Activated T-cell treated with anti-CD3 and anti-CD28 coated beads, Interleukin-2, amount 50 U/mL, for 4 hours (primary cell): ENCODE measurements around the gene S100PBP. TPM values are rescaled to one million over a fixed set of nuclear protein-coding genes. Genes with fewer than 3 reads are reported as not detected.
"Not testable (repeated sequence)": the region's sequence is repeated elsewhere in the genome, so short reads cannot be mapped to it uniquely, and the experiment has no call there.

Source experiments
- ATAC-seq, 2 donors: fragments of 200-7000 bp; cut with Tn5 transposase; one replicate each; pipeline ENCODE4 v1.10.0; 2021
- DNase-seq: peaks from one replicate; pipeline ENCODE4 v3.0.0-alpha.2; 2020
- H3K27me3 Mint-ChIP-seq: one replicate; pipeline ENCODE4 v1.8.0; 2021; ENCODE audit warnings: low read depth, mixed read lengths
- H3K36me3 Mint-ChIP-seq: one replicate; pipeline ENCODE4 v1.8.0; 2022; ENCODE audit warnings: mixed read lengths; ENCODE audit not compliant: insufficient read depth
- H3K4me1 Mint-ChIP-seq: one replicate; pipeline ENCODE4 v1.8.0; 2021; ENCODE audit warnings: low read depth, mixed read lengths
- H3K4me3 Mint-ChIP-seq: one replicate; pipeline ENCODE4 v1.8.0; 2021; ENCODE audit warnings: mild to moderate bottlenecking, moderate library complexity, mixed read lengths
- H3K9me3 Mint-ChIP-seq: one replicate; pipeline ENCODE4 v1.8.0; 2021; ENCODE audit warnings: mixed read lengths
- total RNA-seq, 3 donors: library from RNA; stranded (reverse); gene quantifications; one replicate each; pipeline ENCODE4 v1.2.1, GENCODE V29; 2021

S100PBP gene
- total RNA-seq, 3 donors from 2014 or later: 14.9 to 19.6 (median 15.8) TPM

GRCh38 chr1:32775640-32776337 lies 41.7 kb upstream of the S100PBP start:
- peaks cover 33% of the 10 kb centered on the region for H3K36me3 Mint-ChIP-seq
- H3K4me3 Mint-ChIP-seq: no peak overlapping the region
- peaks cover 3% of the 10 kb centered on the region for H3K4me1 Mint-ChIP-seq
- no peaks in the 10 kb centered on the region for H3K9me3 Mint-ChIP-seq
- H3K27me3 Mint-ChIP-seq: no peaks in the 10 kb centered on the region
- no peak for DNase-seq
- ATAC-seq: no peak

- H3K9me3 Mint-ChIP-seq: no peaks in the 10 kb centered on the region
- H3K27me3 Mint-ChIP-seq: no peaks in the 10 kb centered on the region
- H3K36me3 Mint-ChIP-seq: peaks cover 51% of the 10 kb centered on the region
- H3K4me1 Mint-ChIP-seq: no peaks in the 10 kb centered on the region
- H3K4me3 Mint-ChIP-seq: no peak overlapping the region
- DNase-seq: no peak
- no peak for ATAC-seq
Measured at GRCh38 chr1:32779242-32779641, 38.2 kb upstream of the S100PBP start.

- Mint-ChIP-seq H3K4me1 (no peaks in the 10 kb centered on the region), H3K9me3 (no peaks in the 10 kb centered on the region), H3K4me3 (no peak overlapping the region), H3K27me3 (no peaks in the 10 kb centered on the region), H3K36me3 (peaks cover 57% of the 10 kb centered on the region)
- no peak for ATAC-seq
- no peak for DNase-seq
Measured at GRCh38 chr1:32780005-32780404, 37.4 kb upstream of the S100PBP start.

GRCh38 chr1:32780628-32781234 lies 36.7 kb upstream of the S100PBP start:
- peaks cover 54% of the 10 kb centered on the region for H3K36me3 Mint-ChIP-seq
- no peak for DNase-seq

GRCh38 chr1:32782086-32782485 lies 35.4 kb upstream of the S100PBP start:
- Mint-ChIP-seq H3K4me1 (no peaks in the 10 kb centered on the region), H3K27me3 (no peaks in the 10 kb centered on the region), H3K36me3 (peaks cover 55% of the 10 kb centered on the region), H3K9me3 (no peaks in the 10 kb centered on the region), H3K4me3 (no peak overlapping the region)
- ATAC-seq (no peak), DNase-seq (no peak)

More at GRCh38 chr1:32780628-32781234, 36.7 kb upstream of the S100PBP start:
- no peaks in the 10 kb centered on the region for H3K9me3 Mint-ChIP-seq
- no peaks in the 10 kb centered on the region for H3K4me1 Mint-ChIP-seq
- H3K4me3 Mint-ChIP-seq: no peak overlapping the region
- no peaks in the 10 kb centered on the region for H3K27me3 Mint-ChIP-seq
- no peak for ATAC-seq

GRCh38 chr1:32783851-32784250 lies 33.6 kb upstream of the S100PBP start:
- no peak for ATAC-seq
- Mint-ChIP-seq H3K9me3 (no peaks in the 10 kb centered on the region), H3K27me3 (no peaks in the 10 kb centered on the region), H3K36me3 (peaks cover 47% of the 10 kb centered on the region), H3K4me3 (no peak overlapping the region), H3K4me1 (no peaks in the 10 kb centered on the region)
- DNase-seq: no peak

- no peak for DNase-seq
- Mint-ChIP-seq H3K4me1 (no peaks in the 10 kb centered on the region), H3K4me3 (no peak overlapping the region), H3K9me3 (no peaks in the 10 kb centered on the region), H3K36me3 (peaks cover 44% of the 10 kb centered on the region), H3K27me3 (no peaks in the 10 kb centered on the region)
- ATAC-seq: no peak
Measured at GRCh38 chr1:32784817-32785216, 32.6 kb upstream of the S100PBP start.

GRCh38 chr1:32786856-32787255 lies 30.6 kb upstream of the S100PBP start:
- no peaks in the 10 kb centered on the region for H3K9me3 Mint-ChIP-seq
- no peak for ATAC-seq
- no peaks in the 10 kb centered on the region for H3K27me3 Mint-ChIP-seq
- no peak for DNase-seq
- no peak overlapping the region for H3K4me3 Mint-ChIP-seq
- peaks cover 2% of the 10 kb centered on the region for H3K4me1 Mint-ChIP-seq
- peaks cover 32% of the 10 kb centered on the region for H3K36me3 Mint-ChIP-seq

- not testable (repeated sequence) for H3K27me3 Mint-ChIP-seq, DNase-seq, H3K9me3 Mint-ChIP-seq, H3K4me3 Mint-ChIP-seq
- peaks cover 31% of the 10 kb centered on the region for H3K36me3 Mint-ChIP-seq
- H3K4me1 Mint-ChIP-seq: peaks cover 13% of the 10 kb centered on the region
- peak; percentile 37 to 38 for ATAC-seq
Measured at GRCh38 chr1:32789356-32789755, 28.1 kb upstream of the S100PBP start.

- Mint-ChIP-seq H3K4me1 (peaks cover 16% of the 10 kb centered on the region), H3K4me3 (no peak overlapping the region)
- no peak for ATAC-seq
Measured at GRCh38 chr1:32791881-32792280, 25.6 kb upstream of the S100PBP start.

GRCh38 chr1:32795763-32796162 lies 21.7 kb upstream of the S100PBP start:
- not testable (repeated sequence) for ATAC-seq, H3K27me3 Mint-ChIP-seq, DNase-seq, H3K9me3 Mint-ChIP-seq, H3K4me3 Mint-ChIP-seq
- peaks cover 52% of the 10 kb centered on the region for H3K4me1 Mint-ChIP-seq
- peaks cover 50% of the 10 kb centered on the region for H3K36me3 Mint-ChIP-seq

More at GRCh38 chr1:32791881-32792280, 25.6 kb upstream of the S100PBP start:
- DNase-seq: no peak
- Mint-ChIP-seq H3K36me3 (peaks cover 28% of the 10 kb centered on the region), H3K27me3 (no peaks in the 10 kb centered on the region), H3K9me3 (no peaks in the 10 kb centered on the region)

- ATAC-seq (no peak), DNase-seq (no peak)
- peaks cover 58% of the 10 kb centered on the region for H3K4me1 Mint-ChIP-seq
- no peaks in the 10 kb centered on the region for H3K27me3 Mint-ChIP-seq
- peaks cover 4% of the 10 kb centered on the region for H3K9me3 Mint-ChIP-seq
- H3K4me3 Mint-ChIP-seq: no peak overlapping the region
- H3K36me3 Mint-ChIP-seq: peaks cover 52% of the 10 kb centered on the region
Measured at GRCh38 chr1:32797456-32797855, 20.0 kb upstream of the S100PBP start.

GRCh38 chr1:32798191-32798590 lies 19.3 kb upstream of the S100PBP start:
- Mint-ChIP-seq H3K27me3 (no peaks in the 10 kb centered on the region), H3K9me3 (peaks cover 4% of the 10 kb centered on the region), H3K4me3 (peak overlapping the region; percentile 21), H3K4me1 (peaks cover 58% of the 10 kb centered on the region), H3K36me3 (peaks cover 49% of the 10 kb centered on the region)
- DNase-seq (no peak), ATAC-seq (no peak)

GRCh38 chr1:32798679-32799416 lies 18.6 kb upstream of the S100PBP start:
- Mint-ChIP-seq H3K4me1 (peaks cover 55% of the 10 kb centered on the region), H3K27me3 (no peaks in the 10 kb centered on the region), H3K4me3 (peak overlapping the region; percentile 71), H3K9me3 (peaks cover 4% of the 10 kb centered on the region), H3K36me3 (peaks cover 44% of the 10 kb centered on the region)
- DNase-seq (no peak), ATAC-seq (peak; percentile 79 to 82)
